H1 (cell line): ENCODE data around the gene DNAJC27. TPM values are rescaled to one million over a fixed set of nuclear protein-coding genes. Genes with fewer than 3 reads are reported as not detected.

Experiments
- CTCF ChIA-PET: fragments of 300-600 bp; sonication (Branson Sonifier 250); formaldehyde crosslinking; loops from one replicate; lab custom pipeline; 2021; ENCODE audit not compliant: partially characterized antibody; lab: Charles Lee
- POLR2A ChIA-PET: fragments of 300-600 bp; sonication (Branson Sonifier 250); formaldehyde crosslinking; loops from one replicate; lab custom pipeline; 2021; ENCODE audit warnings: inconsistent platforms; ENCODE audit not compliant: partially characterized antibody; lab: Charles Lee
- DNase-seq, 2 experiments: peaks; one replicate each; pipeline versions ENCODE4 v3.0.0 to v3.0.0-alpha.2; 2010 to 2022; ENCODE audit warnings: low spot score in 2 of 2, low read depth in 1 of 2, mixed read lengths in 1 of 2
- FAIRE-seq: peaks from 2 replicates; lab custom pipeline; 2011; peaks lifted over from hg19 to GRCh38; lab: Jason Lieb, UNC
- H2AFZ ChIP-seq: 2 replicates; pipeline ENCODE4 v1.8.1; 2012; ENCODE audit warnings: low read length, inconsistent platforms
- H2AK5ac ChIP-seq: 2 replicates; pipeline ENCODE4 v1.6.1; 2013; ENCODE audit warnings: low read depth, low read length
- H2BK120ac ChIP-seq: replicated peaks from 2 replicates; pipeline ENCODE3; 2013; ENCODE audit warnings: low read depth, low read length, inconsistent platforms
- H2BK12ac ChIP-seq: 2 replicates; pipeline ENCODE4 v1.6.1; 2013; ENCODE audit warnings: low read depth, low read length
- H2BK15ac ChIP-seq: 2 replicates; pipeline ENCODE4 v1.6.1; 2013; ENCODE audit warnings: low read length
- H2BK20ac ChIP-seq: 2 replicates; pipeline ENCODE4 v1.6.1; 2013; ENCODE audit warnings: low read length
- H2BK5ac ChIP-seq: 2 replicates; pipeline ENCODE4 v1.6.1; 2013; ENCODE audit warnings: low read depth, low read length
- H3K14ac ChIP-seq: 2 replicates; pipeline ENCODE4 v1.6.1; 2013; ENCODE audit warnings: inconsistent platforms; ENCODE audit not compliant: insufficient read length
- H3K18ac ChIP-seq: 2 replicates; pipeline ENCODE4 v1.6.1; 2013; ENCODE audit warnings: low read length; ENCODE audit errors: extremely low read depth
- H3K23ac ChIP-seq: 2 replicates; pipeline ENCODE4 v1.6.1; 2013; ENCODE audit warnings: inconsistent platforms; ENCODE audit not compliant: insufficient read length
- H3K23me2 ChIP-seq: 2 replicates; pipeline ENCODE4 v1.6.1; 2013; ENCODE audit warnings: low read depth, low read length
- H3K27ac ChIP-seq: 2 replicates; pipeline ENCODE4 v1.6.1; 2011; ENCODE audit warnings: low read depth, low read length, inconsistent platforms
- H3K27me3 ChIP-seq, 4 experiments: replicated peaks in 1 of 4; 1 replicate in 1 of 4; 2 replicates in 3 of 4; pipeline versions ENCODE4 v1.6.1 to v1.8.1; 2011 to 2013; ENCODE audit warnings: low read length in 3 of 4, mild to moderate bottlenecking in 3 of 4, inconsistent platforms in 2 of 4, mixed read lengths in 2 of 4, moderate library complexity in 1 of 4; ENCODE audit not compliant: control insufficient read depth in 3 of 4, insufficient read depth in 3 of 4; ENCODE audit errors: extremely low read depth in 1 of 4
- H3K36me3 ChIP-seq, 4 experiments: 2 replicates each; pipeline versions ENCODE4 v1.6.1 to v1.8.1; 2011 to 2013; ENCODE audit warnings: mild to moderate bottlenecking in 4 of 4, low read length in 3 of 4, moderate library complexity in 2 of 4, control low read depth in 1 of 4, inconsistent platforms in 1 of 4; ENCODE audit not compliant: insufficient read depth in 4 of 4, control insufficient read depth in 2 of 4
- H3K4ac ChIP-seq: replicated peaks from 2 replicates; pipeline ENCODE3; 2013; ENCODE audit warnings: low read length, low read depth, mixed read lengths, inconsistent platforms; ENCODE audit not compliant: insufficient read length
- H3K4me1 ChIP-seq, 4 experiments: replicated peaks in 1 of 4; 1 replicate in 1 of 4; 2 replicates in 3 of 4; pipeline versions ENCODE4 v1.6.1 to v1.8.1; 2011 to 2013; ENCODE audit warnings: low read length in 3 of 4, inconsistent platforms in 2 of 4, mixed read lengths in 1 of 4; ENCODE audit not compliant: insufficient read depth in 4 of 4, control insufficient read depth in 3 of 4
- H3K4me2 ChIP-seq, 2 experiments: 2 replicates each; pipeline versions ENCODE4 v1.6.1 to v1.8.1; 2011 to 2013; ENCODE audit warnings: low read depth in 2 of 2, low read length in 2 of 2, control low read depth in 1 of 2, inconsistent platforms in 1 of 2, mild to moderate bottlenecking in 1 of 2; ENCODE audit not compliant: insufficient read depth in 1 of 2
- H3K4me3 ChIP-seq, 4 experiments: fragments of 200-600, 300-600 bp in 1 of 4; sonication (generic), shearing (Covaris generic), sonication (Bioruptor Twin) in 1 of 4; 2 replicates each; pipeline versions ENCODE4 v1.5.1 to v1.8.1; 2011 to 2016; ENCODE audit warnings: low read length in 4 of 4, low read depth in 3 of 4, control low read depth in 2 of 4, inconsistent platforms in 2 of 4, mild to moderate bottlenecking in 2 of 4, mixed read lengths in 1 of 4, moderate library complexity in 1 of 4; ENCODE audit not compliant: insufficient read depth in 2 of 4; ENCODE audit errors: extremely low read depth in 1 of 4
- H3K56ac ChIP-seq: replicated peaks from 2 replicates; pipeline ENCODE3; 2013; ENCODE audit warnings: low read depth, mild to moderate bottlenecking, mixed read lengths, low read length, inconsistent platforms; ENCODE audit not compliant: insufficient read length
- H3K79me1 ChIP-seq: 2 replicates; pipeline ENCODE4 v1.6.1; 2013; ENCODE audit warnings: low read depth, low read length, control low read depth
- H3K79me2 ChIP-seq, 2 experiments: 2 replicates each; pipeline versions ENCODE4 v1.6.1 to v1.8.1; 2012 to 2013; ENCODE audit warnings: low read length in 2 of 2, mild to moderate bottlenecking in 2 of 2, inconsistent platforms in 1 of 2; ENCODE audit not compliant: insufficient read depth in 2 of 2, control insufficient read depth in 1 of 2
- H3K9ac ChIP-seq, 4 experiments: replicated peaks in 1 of 4; 1 replicate in 1 of 4; 2 replicates in 3 of 4; pipeline versions ENCODE4 v1.6.1 to v1.8.1; 2011 to 2013; ENCODE audit warnings: low read depth in 3 of 4, low read length in 3 of 4, control low read depth in 2 of 4, mild to moderate bottlenecking in 2 of 4, moderate library complexity in 2 of 4, inconsistent platforms in 1 of 4; ENCODE audit errors: extremely low read depth in 1 of 4
- H3K9me3 ChIP-seq, 2 experiments: 2 replicates each; pipeline versions ENCODE4 v1.6.1 to v1.8.1; 2012 to 2013; ENCODE audit warnings: mild to moderate bottlenecking in 2 of 2, moderate library complexity in 2 of 2, control low read depth in 1 of 2, inconsistent platforms in 1 of 2, low read depth in 1 of 2, low read length in 1 of 2, mixed read lengths in 1 of 2; ENCODE audit not compliant: insufficient read depth in 2 of 2
- H4K20me1 ChIP-seq, 2 experiments: replicated peaks in 1 of 2; 2 replicates each; pipeline versions ENCODE3 to v1.8.1; 2011 to 2013; ENCODE audit warnings: inconsistent platforms in 2 of 2, low read length in 2 of 2, mild to moderate bottlenecking in 1 of 2; ENCODE audit not compliant: insufficient read depth in 2 of 2, control insufficient read depth in 1 of 2
- H4K5ac ChIP-seq: 2 replicates; pipeline ENCODE4 v1.6.1; 2013; ENCODE audit warnings: low read length, low read depth, mixed read lengths, inconsistent platforms; ENCODE audit not compliant: insufficient read length
- H4K8ac ChIP-seq: 2 replicates; pipeline ENCODE4 v1.8.0; 2013; ENCODE audit warnings: mild to moderate bottlenecking, moderate library complexity, low read length, inconsistent platforms; ENCODE audit not compliant: insufficient read depth; ENCODE audit errors: extremely low read depth
- H4K91ac ChIP-seq: replicated peaks from 2 replicates; pipeline ENCODE3; 2013; ENCODE audit warnings: low read length, mixed read lengths, inconsistent platforms; ENCODE audit not compliant: insufficient read length
- HDAC6 ChIP-seq: IDR thresholded peaks from one replicate; pipeline ENCODE4 v1.7.1; 2012; ENCODE audit warnings: low read depth, mild to moderate bottlenecking, inconsistent platforms, low read length, moderate library complexity
- PHF8 ChIP-seq: fragments of 200-600 bp; sonication (generic); conservative IDR thresholded peaks from 2 replicates; pipeline ENCODE4 v1.7.1; 2012; ENCODE audit warnings: low read depth, mild to moderate bottlenecking, inconsistent platforms, low read length, moderate library complexity
- POLR2A ChIP-seq, 2 experiments: IDR thresholded peaks; 1 replicate in 1 of 2; 2 replicates in 1 of 2; pipeline ENCODE4 v1.6.1; 2011; ENCODE audit warnings: low read depth in 2 of 2, low read length in 2 of 2, mild to moderate bottlenecking in 2 of 2; ENCODE audit errors: control extremely low read depth in 1 of 2
- RNF2 ChIP-seq: fragments of 200-900, 300-1000 bp; sonication (generic); IDR thresholded peaks from 2 replicates; pipeline ENCODE4 v1.7.1; 2016; ENCODE audit warnings: borderline replicate concordance, low read depth, mild to moderate bottlenecking, antibody characterized with exemption, low read length; ENCODE audit not compliant: poor library complexity, severe bottlenecking; ENCODE audit errors: missing control alignments
- WGBS, 2 experiments: shearing (Covaris generic) in 1 of 2; methylation state at CpG; one replicate each; pipeline versions ENCODE4 v1.1.6 to v1.1.7; 2013 to 2015; ENCODE audit warnings: low lambda C conversion rate in 2 of 2, mixed read lengths in 2 of 2, inconsistent platforms in 1 of 2, low coverage in 1 of 2, missing lambda C conversion rate in 1 of 2; ENCODE audit not compliant: insufficient replicate concordance in 2 of 2, insufficient coverage in 1 of 2, insufficient read length in 1 of 2; ENCODE audit errors: extremely low coverage in 1 of 2, missing lambda C conversion rate in 1 of 2; 5-methylcytosine and 5-hydroxymethylcytosine counted together
- polyA plus RNA-seq, 7 experiments: library from polyadenylated mRNA; depleted of rRNA in 3 of 7; stranded (reverse) in 5 of 7; unstranded in 2 of 7; fragments of >200 nt in 5 of 7; fragments of 200-250 nt in 2 of 7; gene quantifications; 1 replicate in 5 of 7; 2 replicates in 1 of 7; 4 replicates in 1 of 7; pipeline versions ENCODE4 v1.2.1 to v1.2.3, GENCODE V29; 2011 to 2013; ENCODE audit warnings: missing spikeins in 2 of 7, mixed read lengths in 2 of 7
- total RNA-seq: library from RNA; stranded (reverse); fragmentation: NEBNext Ultra II Directional; extraction: Animal tissue kit (Norgen Biotek cat#: 25700); gene quantifications from 2 replicates; pipeline ENCODE4 v1.2.1, GENCODE V29; 2021

DNAJC27 gene
- total and polyA plus RNA-seq, 2 of the 8 experiments (the other 6 are each of a cell fraction or from before 2014, with no cell fraction given), result 1.4 to 4.5 TPM

GRCh38 chr2:24961903-24962302, 9.9 kb downstream of the DNAJC27 start:
- H2BK15ac ChIP-seq, result no peak overlapping the region
- H3K9me3 ChIP-seq, result no peaks in the 10 kb centered on the region
- peaks cover 0 to 2% (median 0%) of the 10 kb centered on the region in 4 experiments; a peak in 1 of 7 replicates for H3K4me1 ChIP-seq
- no peaks in the 10 kb centered on the region for H3K79me2 ChIP-seq
- H4K20me1 ChIP-seq, result peaks cover 0 to 2% of the 10 kb centered on the region in 2 experiments
- H2AFZ ChIP-seq, result no peak overlapping the region
- H4K5ac ChIP-seq, result no peak overlapping the region
- WGBS, 2 experiments, result 100% methylated on average over 1 of the region's 1 CpG; no CpG with 5 or more reads in 1 of the 2 experiments
- DNase-seq (no peak), FAIRE-seq (no peak)
- no peak overlapping the region for H2AK5ac ChIP-seq
- peaks cover 2 to 30% (median 10%) of the 10 kb centered on the region in 4 experiments; a peak in 7 of 8 replicates for H3K36me3 ChIP-seq
- H3K4me2 ChIP-seq, result no peak overlapping the region
- no peak overlapping the region for H3K4me3 ChIP-seq
- H3K27me3 ChIP-seq, result no peaks in the 10 kb centered on the region
- no peak overlapping the region for H3K27ac ChIP-seq
- no peak overlapping the region for H2BK20ac ChIP-seq
- H2BK120ac ChIP-seq, result no peak overlapping the region
- H4K8ac ChIP-seq, result no peak overlapping the region
- CTCF ChIA-PET, result no interaction called here
- no peak overlapping the region for H2BK5ac ChIP-seq
- no peak overlapping the region for H2BK12ac ChIP-seq
- no peak overlapping the region for H3K23ac ChIP-seq
- POLR2A ChIA-PET, result no interaction called here
- no peaks in the 10 kb centered on the region; the same call in 1 of the 2 replicates for H3K23me2 ChIP-seq
- no peak overlapping the region for H3K9ac ChIP-seq
- H3K18ac ChIP-seq, result no peak overlapping the region
- no peak overlapping the region for H3K14ac ChIP-seq
- TF ChIP-seq PHF8 (no peak), RNF2 (no peak), POLR2A (IDR thresholded peaks at IDR 0.05; ENCODE audit: control extremely low read depth in 1 of 2, low read depth in 2 of 2, low read length in 2 of 2) (no peak), HDAC6 (no peak)
- no peak overlapping the region for H3K4ac ChIP-seq
- H3K56ac ChIP-seq, result no peak overlapping the region
- H4K91ac ChIP-seq, result no peak overlapping the region
- H3K79me1 ChIP-seq, result no peaks in the 10 kb centered on the region
